GM19467 (cell line): ENCODE measurements around the gene GATD1.

Source experiments
- ATAC-seq: cut with Tn5 transposase; IDR thresholded peaks from one replicate; pipeline ENCODE4 v1.9.1; 2021; ENCODE audit warnings: mild to moderate bottlenecking, moderate library complexity; ENCODE audit not compliant: unreplicated experiment

Gene GATD1

GRCh38 chr11:777288-778255 is at the start of gene GATD1:
TSS of gene GATD1 (minus strand) at chr11:777487. CDS start at chr11:777462, 25 bp downstream.
- peak; percentile 63 for ATAC-seq

GRCh38 chr11:826836-827145 is 49.5 kb upstream of the GATD1 start:
- ATAC-seq: no peak

GRCh38 chr11:826227-826621 is 48.9 kb upstream of the GATD1 start:
- no peak for ATAC-seq

- ATAC-seq: no peak
Observed at GRCh38 chr11:825366-826226, 48.3 kb upstream of the GATD1 start.

GRCh38 chr11:824942-825341 is 47.7 kb upstream of the GATD1 start:
- ATAC-seq: no peak

GRCh38 chr11:824292-824880 is 47.1 kb upstream of the GATD1 start:
- no peak for ATAC-seq

- ATAC-seq: no peak
Observed at GRCh38 chr11:823441-824291, 46.4 kb upstream of the GATD1 start.

- ATAC-seq: no peak
Observed at GRCh38 chr11:821512-822371, 44.5 kb upstream of the GATD1 start.

GRCh38 chr11:820655-821511 is 43.6 kb upstream of the GATD1 start:
- no peak for ATAC-seq

- peak; percentile 63 for ATAC-seq
Observed at GRCh38 chr11:819943-820649, 42.8 kb upstream of the GATD1 start.

- peak; percentile 56 for ATAC-seq
Observed at GRCh38 chr11:819129-819931, 42.0 kb upstream of the GATD1 start.

GRCh38 chr11:818396-819128 is 41.3 kb upstream of the GATD1 start, which contains the start of gene PNPLA2:
TSS of gene PNPLA2 (plus strand) at chr11:818914. CDS start at chr11:819719, 805 bp downstream.
- ATAC-seq: no peak

- no peak for ATAC-seq
Observed at GRCh38 chr11:816433-816779, 39.1 kb upstream of the GATD1 start.

GRCh38 chr11:815675-816432 is 38.6 kb upstream of the GATD1 start:
- ATAC-seq: no peak

GRCh38 chr11:813456-814096 is 36.3 kb upstream of the GATD1 start:
- ATAC-seq: no peak
